ENCODE measurements around the gene CEP290. TPM values are rescaled to one million over a fixed set of nuclear protein-coding genes. Genes with fewer than 3 reads are reported as not detected.

CEP290 gene
- total RNA-seq, 1 donor from 2014 or later: 42.5 TPM

DNA sequence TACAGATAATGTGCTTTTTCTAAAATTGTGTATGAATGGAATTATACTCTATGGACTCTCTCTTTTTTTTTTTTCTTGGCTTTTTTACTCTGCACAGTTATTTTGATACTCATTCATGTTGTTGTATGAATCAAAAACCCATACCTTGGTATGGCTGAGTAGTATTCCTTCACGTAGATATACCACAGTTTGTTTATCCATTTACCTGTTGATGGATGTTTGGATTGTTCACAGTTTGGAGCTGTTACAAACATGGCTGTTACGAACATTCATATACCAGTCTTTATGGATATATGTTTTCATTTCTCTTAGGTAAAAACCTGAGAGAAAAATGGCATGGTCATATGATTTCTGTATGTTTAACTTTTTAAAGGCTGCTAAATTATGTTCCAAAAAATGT is 43.4 kb upstream of the CEP290 start:
- H3K27ac Mint-ChIP-seq: no peak overlapping the region
- DNase-seq (ENCODE audit: low spot score in 2 of 2, unreplicated experiment in 2 of 2): no peak
- H3K27me3 Mint-ChIP-seq (ENCODE audit: low read depth): no peaks in the 10 kb centered on the region
- H3K9me3 Mint-ChIP-seq: peaks cover 37% of the 10 kb centered on the region
- no peaks in the 10 kb centered on the region for H3K4me1 Mint-ChIP-seq
- H3K36me3 Mint-ChIP-seq: peaks cover 54% of the 10 kb centered on the region
- no peak overlapping the region for H3K4me3 Mint-ChIP-seq
- TF ChIP-seq CTCF (IDR thresholded peaks at IDR 0.05; ENCODE audit: unreplicated experiment): no peak

DNA sequence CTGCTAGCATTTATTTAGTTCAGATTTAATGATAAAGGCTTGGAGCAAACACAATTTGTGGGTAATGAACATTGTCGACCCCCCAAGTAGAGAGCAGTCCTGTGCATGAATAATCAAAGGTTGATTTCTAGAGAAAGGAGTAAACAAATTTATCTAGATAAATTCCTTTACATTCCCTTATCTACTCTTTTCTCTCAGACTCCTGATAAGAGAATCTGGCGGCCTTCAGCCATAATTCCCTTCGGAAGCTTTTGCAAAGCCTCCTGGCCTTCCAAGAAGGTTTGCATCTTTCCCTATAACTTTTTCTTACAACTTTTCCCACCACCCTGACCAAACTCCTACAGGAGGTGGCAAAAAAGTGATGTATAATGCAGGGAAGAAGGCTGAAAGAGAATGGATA is 42.3 kb upstream of the CEP290 start:
- Mint-ChIP-seq H3K9me3 (peaks cover 41% of the 10 kb centered on the region), H3K27me3 (ENCODE audit: low read depth) (no peaks in the 10 kb centered on the region), H3K36me3 (peaks cover 64% of the 10 kb centered on the region), H3K4me3 (no peak overlapping the region), H3K27ac (no peak overlapping the region), H3K4me1 (peaks cover 2% of the 10 kb centered on the region)
- DNase-seq (ENCODE audit: low spot score in 2 of 2, unreplicated experiment in 2 of 2): no peak
- no peak for TF ChIP-seq CTCF (IDR thresholded peaks at IDR 0.05; ENCODE audit: unreplicated experiment)

DNA sequence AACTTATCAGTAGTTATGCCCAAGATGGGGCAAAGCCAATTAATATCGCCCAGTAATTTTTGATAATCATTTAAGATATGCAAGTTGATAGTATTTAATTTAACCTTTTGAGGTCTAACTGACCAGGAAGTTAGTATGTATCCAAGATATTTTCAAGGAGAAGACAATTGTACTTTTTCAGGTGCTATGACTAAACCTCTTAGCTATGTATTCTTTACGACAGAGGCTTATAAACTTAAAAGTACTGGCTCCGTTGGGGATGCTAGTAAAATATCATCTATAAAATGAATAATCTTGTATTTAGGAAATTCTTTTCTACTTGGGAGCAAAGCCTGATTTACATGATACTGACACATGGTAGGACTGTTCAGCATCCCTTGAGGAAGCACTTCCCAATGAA is 40.5 kb upstream of the CEP290 start:
- no peak for DNase-seq (ENCODE audit: low spot score in 2 of 2, unreplicated experiment in 2 of 2)
- Mint-ChIP-seq H3K4me1 (peaks cover 2% of the 10 kb centered on the region), H3K36me3 (peaks cover 73% of the 10 kb centered on the region), H3K27ac (no peak overlapping the region), H3K4me3 (no peak overlapping the region), H3K9me3 (peaks cover 41% of the 10 kb centered on the region), H3K27me3 (ENCODE audit: low read depth) (no peaks in the 10 kb centered on the region)
- no peak for TF ChIP-seq CTCF (IDR thresholded peaks at IDR 0.05; ENCODE audit: unreplicated experiment)

DNA sequence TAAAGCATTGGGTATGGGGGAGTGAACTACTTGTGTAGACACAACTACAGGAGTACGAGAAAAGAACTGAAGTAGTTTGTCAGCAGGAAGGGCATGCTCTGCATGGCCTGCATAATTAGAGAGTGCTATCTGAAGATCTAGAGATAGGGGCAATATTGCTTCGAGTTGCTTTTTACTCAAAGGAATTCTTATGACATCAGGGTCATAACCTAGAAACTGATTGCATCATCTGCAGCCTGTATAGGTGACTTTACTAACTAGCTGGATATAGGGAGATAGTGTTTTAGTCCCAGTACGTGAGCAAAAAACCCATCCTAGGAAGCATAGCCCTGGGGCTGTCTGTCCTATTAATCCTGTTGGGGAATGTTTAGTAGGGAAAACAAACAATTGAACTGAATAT is 40.0 kb upstream of the CEP290 start:
- no peak overlapping the region for H3K4me3 Mint-ChIP-seq
- H3K9me3 Mint-ChIP-seq: peaks cover 41% of the 10 kb centered on the region
- H3K4me1 Mint-ChIP-seq: peaks cover 2% of the 10 kb centered on the region
- no peak overlapping the region for H3K27ac Mint-ChIP-seq
- H3K36me3 Mint-ChIP-seq: peaks cover 76% of the 10 kb centered on the region
- no peak for DNase-seq (ENCODE audit: low spot score in 2 of 2, unreplicated experiment in 2 of 2)
- no peak for TF ChIP-seq CTCF (IDR thresholded peaks at IDR 0.05; ENCODE audit: unreplicated experiment)
- no peaks in the 10 kb centered on the region for H3K27me3 Mint-ChIP-seq (ENCODE audit: low read depth)

GRCh38 chr12:88179436-88180014 is 37.6 kb upstream of the CEP290 start:
- no peak for TF ChIP-seq CTCF (IDR thresholded peaks at IDR 0.05; ENCODE audit: unreplicated experiment)
- Mint-ChIP-seq H3K36me3 (peaks cover 77% of the 10 kb centered on the region), H3K27me3 (ENCODE audit: low read depth) (no peaks in the 10 kb centered on the region), H3K27ac (no peak overlapping the region), H3K4me3 (no peak overlapping the region), H3K9me3 (peaks cover 31% of the 10 kb centered on the region), H3K4me1 (peaks cover 2% of the 10 kb centered on the region)
- no peak for DNase-seq (ENCODE audit: low spot score in 2 of 2, unreplicated experiment in 2 of 2)

- no peak for DNase-seq (ENCODE audit: low spot score in 2 of 2, unreplicated experiment in 2 of 2)
- H3K9me3 Mint-ChIP-seq: peaks cover 5% of the 10 kb centered on the region
- peaks cover 2% of the 10 kb centered on the region for H3K4me1 Mint-ChIP-seq
- no peak overlapping the region for H3K4me3 Mint-ChIP-seq
- no peak overlapping the region for H3K27ac Mint-ChIP-seq
- no peak for TF ChIP-seq CTCF (IDR thresholded peaks at IDR 0.05; ENCODE audit: unreplicated experiment)
- H3K36me3 Mint-ChIP-seq: peaks cover 52% of the 10 kb centered on the region
- no peaks in the 10 kb centered on the region for H3K27me3 Mint-ChIP-seq (ENCODE audit: low read depth)
These were observed 33.7 kb upstream of the CEP290 start for GRCh38 chr12:88175544-88175943.

Data from mesothelial cell of epicardium (in vitro differentiated cells).